ENCODE results near the gene CYFIP1. TPM values are rescaled to one million over a fixed set of nuclear protein-coding genes. Genes with fewer than 3 reads are reported as not detected.

CYFIP1 gene
- polyA plus RNA-seq, 3 donors = 90.9 to 100 (median 95.8) TPM

DNA sequence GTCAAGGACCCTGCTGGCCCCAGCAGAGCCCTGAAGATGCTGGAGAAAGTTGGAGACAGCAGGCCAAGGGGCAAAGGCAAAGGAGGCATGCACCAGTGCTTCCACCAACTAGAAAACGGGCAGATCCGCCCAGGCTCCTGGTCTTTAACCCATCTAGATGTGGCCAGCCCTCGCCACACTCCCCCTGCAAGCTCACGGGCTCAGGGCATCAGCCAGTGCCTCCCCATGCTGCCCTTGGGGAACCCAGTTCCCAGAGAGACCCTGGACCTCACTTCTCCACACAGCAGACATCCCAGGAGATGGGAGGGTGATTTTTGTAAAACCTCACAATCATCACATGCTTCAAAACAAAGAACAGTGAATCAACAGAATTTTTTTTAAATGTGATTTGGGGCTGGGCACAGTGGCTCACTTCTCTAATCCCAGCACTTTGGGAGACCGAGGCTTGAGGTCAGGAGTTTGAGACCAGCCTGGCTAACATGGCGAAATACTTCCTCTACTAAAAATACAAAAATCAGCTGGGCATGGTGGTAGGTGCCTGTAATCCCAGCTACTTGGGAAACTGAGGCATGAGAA is 24.5 kb downstream of the CYFIP1 start:
- no peak for DNase-seq (ENCODE audit: extremely low read depth in 1 of 11, low read depth in 9 of 11, low spot score in 4 of 11)

DNA sequence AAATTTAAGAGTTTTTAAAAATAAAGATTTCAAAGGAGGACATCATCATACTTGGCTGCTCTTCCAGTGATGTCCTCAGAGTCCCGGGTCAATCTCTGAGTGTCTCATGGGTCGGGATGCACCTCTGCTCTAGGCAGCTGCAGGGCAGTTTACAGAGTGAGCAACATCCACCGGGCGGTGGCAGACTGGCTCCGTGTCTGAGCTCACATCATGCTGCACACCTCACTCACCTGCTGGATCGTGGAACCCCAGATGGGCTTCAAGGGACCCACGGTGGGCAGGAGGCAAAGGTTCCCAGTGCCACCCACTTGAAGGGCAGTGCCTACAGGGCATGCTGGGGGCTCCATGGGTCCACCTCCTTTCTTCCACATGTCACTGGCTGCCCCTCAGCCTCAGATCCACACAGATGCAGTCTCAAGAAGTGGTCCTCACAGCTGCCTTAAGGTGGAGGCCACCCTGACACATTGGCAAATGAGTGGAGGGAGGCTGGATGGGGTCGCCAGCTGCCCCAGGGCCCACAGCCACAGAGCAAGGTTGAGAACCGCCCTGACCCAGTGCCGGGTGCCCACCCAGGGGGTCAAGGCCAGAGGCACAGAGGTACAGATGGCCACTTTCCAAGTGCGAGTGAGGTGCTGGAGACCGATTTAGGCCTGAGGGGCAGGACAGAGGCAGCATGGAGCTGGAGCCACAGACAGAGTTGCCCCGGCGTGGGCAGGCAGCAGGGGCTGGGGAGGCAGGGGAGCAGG is 25.2 kb downstream of the CYFIP1 start:
- DNase-seq (ENCODE audit: extremely low read depth in 1 of 11, low read depth in 9 of 11, low spot score in 4 of 11) = no peak

DNA sequence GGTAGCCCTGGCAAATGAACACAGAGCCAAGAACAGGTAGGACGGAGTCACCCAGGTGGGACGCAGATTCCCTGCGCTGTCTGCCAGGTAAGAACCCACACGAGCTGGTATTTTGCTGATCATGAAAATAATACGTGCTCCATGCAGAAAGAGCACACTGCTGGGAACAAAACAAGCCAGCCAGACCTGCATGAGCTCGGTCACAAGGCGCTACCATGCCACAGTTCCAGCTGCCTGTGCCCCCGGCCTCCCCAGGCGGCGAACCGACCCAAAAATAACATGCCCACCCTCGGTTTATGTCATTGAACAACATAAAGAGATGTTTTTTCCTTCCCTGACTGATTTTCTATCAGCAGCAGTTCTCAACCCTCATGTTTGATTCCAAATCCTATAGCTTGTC is 25.8 kb downstream of the CYFIP1 start:
- no peak for DNase-seq (ENCODE audit: extremely low read depth in 1 of 11, low read depth in 9 of 11, low spot score in 4 of 11)

DNA sequence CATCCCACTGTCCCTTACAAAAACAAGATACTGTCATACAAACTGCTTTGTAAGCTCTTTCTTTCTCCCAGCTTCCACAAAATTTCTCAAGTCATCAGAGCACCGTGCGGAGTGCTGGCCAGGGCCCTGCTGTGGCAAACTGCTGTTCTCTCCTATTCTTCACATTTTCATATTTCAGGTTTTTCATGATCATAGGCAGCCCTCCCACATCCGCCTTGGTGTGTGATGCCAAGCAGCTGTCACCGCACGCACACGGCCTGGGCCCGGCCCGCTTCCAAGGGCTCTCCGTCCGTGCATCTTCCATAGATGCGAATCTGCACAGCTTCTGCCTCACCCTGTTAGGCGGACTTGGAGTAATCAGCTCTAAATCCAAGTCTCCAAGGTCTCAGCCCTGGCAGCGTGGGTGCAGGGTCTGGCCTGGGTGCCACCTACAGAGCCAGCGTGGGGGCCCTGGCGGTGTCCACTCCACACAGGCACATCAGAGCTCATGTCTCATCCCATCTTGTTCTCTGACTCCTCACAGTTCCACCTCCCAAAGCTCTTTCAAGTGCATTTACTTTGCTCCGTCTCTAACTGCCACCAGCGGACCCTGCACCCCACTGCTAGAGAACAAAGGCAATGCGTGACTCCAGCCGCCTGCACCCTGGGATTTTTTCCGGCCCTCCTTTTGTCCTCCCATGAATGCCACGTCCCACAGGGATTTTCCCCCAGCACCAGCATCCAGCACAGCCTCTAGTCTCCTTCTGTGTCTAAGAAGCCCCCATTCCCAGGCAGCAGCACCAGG is 27.2 kb downstream of the CYFIP1 start:
- DNase-seq (ENCODE audit: extremely low read depth in 1 of 11, low read depth in 9 of 11, low spot score in 4 of 11) = no peak

DNA sequence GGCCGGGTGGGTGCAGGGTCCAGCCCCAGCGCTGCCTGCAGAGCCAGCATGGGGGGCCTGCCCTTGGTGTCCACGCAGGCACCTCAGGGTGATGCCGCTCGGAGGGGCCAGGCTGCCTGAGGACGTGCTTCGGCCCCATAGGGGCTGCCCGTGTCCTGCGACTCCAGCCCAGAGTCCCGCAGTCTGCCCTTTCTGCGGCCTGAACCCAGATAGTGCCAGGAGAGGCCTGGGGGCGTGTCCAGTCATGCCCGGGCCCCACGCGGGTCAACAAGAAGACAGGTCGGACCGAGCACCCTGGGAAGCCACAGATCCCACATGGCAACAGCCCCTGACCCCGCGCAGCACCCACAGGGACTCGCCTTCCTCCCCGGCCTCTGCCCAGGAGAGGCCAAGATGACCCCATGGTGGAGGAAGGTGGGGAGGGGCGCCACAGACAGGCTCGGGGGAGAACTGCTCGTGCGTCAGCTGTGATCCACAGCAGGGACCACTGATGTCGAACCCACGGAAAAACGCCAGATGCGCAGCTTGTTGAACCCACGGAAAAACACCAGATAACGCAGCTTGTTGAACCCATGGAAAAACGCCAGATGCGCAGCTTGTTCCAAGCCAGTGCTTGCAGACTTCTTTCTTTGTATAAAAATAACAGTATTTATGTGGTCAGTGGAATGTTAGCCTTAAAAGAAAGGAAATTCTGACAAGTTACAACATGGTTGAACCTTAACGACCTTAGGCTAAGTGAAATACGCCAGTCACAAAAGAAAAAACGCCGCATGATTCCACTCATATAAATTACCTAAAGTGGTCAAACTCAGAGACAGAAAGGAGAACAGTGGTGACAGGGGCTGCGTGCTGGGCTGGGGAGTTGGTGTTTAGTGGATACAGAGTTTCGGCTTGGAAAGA is 28.5 kb downstream of the CYFIP1 start:
- DNase-seq (ENCODE audit: extremely low read depth in 1 of 11, low read depth in 9 of 11, low spot score in 4 of 11) = no peak

DNA sequence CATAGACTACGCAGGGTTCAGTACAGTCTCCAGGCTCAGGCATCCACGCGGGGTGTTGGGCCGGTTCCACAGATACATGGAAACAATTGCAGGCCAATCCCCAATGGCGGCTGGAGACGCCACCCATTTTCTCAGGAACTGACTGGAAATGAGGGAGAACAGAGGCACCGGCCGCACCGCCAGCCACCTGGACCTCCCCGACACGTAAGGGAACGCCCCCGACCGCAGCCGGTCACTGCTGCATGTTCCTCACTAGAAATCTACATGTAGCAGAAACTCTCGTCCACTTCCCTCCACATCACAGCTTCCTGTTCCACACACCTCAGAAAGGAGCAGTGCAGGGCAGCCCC is 29.2 kb downstream of the CYFIP1 start:
- no peak for DNase-seq (ENCODE audit: extremely low read depth in 1 of 11, low read depth in 9 of 11, low spot score in 4 of 11)

DNA sequence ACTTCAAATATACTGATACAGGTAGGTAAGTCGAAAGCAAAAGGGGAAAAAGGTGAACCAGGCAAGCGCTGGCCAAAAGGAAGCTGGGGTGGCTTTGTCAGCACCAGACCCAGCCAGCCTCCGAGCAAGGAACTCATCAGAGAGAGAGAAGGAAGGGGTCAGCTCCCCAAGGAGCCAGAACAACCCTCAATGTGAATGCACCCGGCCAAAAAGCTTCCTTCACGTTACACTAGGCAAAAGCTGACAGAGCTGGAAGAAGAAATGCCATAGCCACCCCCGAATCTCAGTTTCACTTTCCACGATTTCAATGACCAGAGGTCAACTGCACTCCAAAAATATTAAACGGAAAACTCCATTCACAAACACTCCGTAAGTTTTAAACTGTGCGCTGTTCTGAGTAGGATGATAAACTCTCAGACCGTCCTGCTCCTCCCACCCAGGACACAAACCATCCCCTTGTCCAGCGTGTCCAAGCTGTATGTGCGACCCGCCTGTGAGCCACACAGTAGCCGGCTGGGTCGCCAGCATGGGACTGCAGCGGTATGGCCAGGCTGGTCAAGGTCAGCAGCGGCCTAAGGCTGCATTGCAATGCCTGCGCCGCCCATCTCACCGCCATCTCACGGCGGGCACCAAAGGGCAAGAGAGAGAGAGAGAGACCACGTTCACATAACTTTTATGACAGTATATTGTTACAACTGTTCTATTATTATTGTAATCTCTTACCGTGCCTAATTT is 29.7 kb downstream of the CYFIP1 start:
- no peak for DNase-seq (ENCODE audit: extremely low read depth in 1 of 11, low read depth in 9 of 11, low spot score in 4 of 11)

DNA sequence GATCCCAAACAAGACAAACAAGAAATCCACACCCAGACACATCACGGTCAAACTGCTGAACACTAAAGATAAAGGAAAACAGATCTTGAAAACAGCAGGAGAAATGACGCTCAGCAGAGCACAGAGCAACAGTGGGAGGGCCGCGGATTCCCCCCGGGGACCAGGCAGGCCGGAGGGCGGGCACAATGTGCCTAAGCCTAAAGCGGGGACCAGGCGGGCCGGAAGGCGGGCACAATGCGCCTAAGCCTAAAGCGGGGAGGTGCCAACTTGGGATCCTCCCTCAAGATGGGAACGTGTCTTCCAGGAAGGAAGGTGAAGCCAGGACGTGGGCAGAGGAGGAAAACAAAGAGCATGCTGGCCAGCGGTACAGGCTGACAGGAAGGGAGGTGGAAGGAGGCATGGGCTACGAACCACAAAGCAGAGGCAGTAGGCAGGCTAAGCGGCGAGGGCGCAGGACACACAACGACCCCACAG is 31.1 kb downstream of the CYFIP1 start:
- DNase-seq (ENCODE audit: extremely low read depth in 1 of 11, low read depth in 9 of 11, low spot score in 4 of 11) = peak in 6 of 11 donors; percentile 13 to 62 (median 32)

DNA sequence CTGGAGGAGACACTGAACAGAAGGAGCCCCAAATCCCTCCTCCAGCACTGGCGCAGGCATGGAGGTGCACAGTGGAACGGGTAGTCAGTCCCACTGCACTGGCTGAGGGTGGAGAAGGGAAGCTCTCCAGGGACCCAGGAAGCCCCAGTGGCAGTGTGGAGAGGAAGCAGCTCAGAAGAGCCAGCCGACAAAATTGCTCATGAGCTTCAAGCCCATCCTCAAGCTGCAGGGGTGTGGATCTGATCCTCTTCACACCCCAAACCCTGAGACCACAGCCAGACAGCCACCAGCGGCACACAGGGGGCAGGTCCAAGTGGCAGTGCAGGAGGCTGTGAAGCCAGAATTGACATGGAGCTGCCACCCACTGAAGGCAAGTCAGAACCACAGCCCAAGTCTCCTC is 32.1 kb downstream of the CYFIP1 start:
- DNase-seq (ENCODE audit: extremely low read depth in 1 of 11, low read depth in 9 of 11, low spot score in 4 of 11) = no peak

DNA sequence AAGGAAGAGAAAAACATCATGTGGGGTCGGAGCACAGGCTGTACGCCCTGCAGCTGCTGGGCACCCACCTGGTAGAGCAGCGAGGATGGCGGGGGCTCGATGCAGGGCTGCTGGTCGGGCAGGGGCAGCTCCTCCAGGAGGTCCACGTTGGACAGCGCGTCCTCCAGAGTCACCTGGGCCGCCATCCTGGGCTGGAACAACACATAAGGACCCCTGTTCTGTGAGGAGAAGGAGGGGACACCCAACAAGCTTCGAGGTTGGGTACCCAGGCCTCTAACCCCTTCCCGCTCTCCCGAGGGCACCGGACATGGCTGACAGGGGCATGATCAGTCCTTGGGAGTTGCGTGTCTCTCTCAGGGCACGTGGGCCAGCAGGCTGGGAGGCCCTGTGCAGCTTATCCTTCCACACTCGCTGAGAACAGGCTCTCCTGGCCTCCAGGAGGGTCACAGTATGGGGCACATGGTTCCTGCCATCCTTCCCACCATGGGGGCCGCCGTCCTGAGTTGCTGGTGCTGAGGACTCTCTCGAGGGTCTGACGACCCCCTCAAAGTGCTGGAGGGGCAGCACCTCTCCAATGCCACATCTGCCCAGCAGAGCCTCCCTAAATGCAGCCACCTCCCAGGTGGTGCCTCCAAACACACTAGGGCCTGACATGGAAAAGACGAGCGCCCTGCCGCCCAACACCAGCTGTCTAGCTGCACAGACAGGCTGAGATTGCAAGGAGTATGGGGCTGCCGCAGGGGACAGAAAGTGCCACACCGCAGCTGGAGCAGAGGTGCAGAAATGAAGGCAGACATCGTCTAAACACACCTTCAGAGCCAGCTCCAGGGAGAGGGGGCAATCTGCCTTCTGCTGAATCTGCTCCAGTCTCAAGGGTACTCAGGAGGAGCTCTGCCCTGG is 32.8 kb downstream of the CYFIP1 start:
- no peak for DNase-seq (ENCODE audit: extremely low read depth in 1 of 11, low read depth in 9 of 11, low spot score in 4 of 11)

DNA sequence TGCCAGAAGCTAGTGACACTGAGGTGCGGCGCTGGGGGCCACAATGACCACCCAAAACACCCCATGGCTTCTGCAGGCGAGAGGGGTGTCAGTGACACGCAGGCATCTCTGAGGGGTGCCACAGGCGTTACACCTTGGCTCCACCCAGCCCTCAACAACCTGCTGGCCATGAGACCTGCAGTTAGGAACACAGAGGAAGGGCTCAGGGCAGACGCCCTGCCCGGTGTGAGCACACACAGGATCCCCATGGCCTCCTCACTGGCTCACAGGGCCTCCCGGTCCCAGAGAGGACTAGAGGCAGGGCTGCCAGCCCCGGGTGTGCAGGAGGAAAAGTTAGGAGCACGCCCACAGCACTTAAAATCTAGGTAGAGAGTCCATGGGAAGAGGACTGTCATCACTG is 35.1 kb downstream of the CYFIP1 start:
- no peak for DNase-seq (ENCODE audit: extremely low read depth in 1 of 11, low read depth in 9 of 11, low spot score in 4 of 11)

DNA sequence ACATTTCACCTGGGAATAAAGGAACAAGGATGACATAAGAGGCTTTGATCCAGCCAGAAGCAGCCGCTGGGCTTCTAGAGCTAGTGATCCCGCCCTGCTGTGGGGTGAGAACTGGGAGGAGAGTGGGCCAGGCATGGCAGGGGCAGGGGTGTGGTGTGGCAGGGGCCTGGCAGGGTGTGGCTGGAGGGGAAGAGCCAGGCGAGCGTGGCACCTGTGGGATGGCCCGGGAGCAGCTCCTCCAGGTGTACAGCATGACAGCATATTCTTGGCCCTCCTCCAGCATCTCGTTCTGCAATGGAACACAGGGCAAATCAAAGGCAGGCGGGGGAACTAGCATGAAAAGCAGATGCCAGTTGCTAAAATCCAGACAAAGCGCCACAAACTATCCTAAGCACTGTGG is 35.5 kb downstream of the CYFIP1 start:
- DNase-seq (ENCODE audit: extremely low read depth in 1 of 11, low read depth in 9 of 11, low spot score in 4 of 11) = no peak

DNA sequence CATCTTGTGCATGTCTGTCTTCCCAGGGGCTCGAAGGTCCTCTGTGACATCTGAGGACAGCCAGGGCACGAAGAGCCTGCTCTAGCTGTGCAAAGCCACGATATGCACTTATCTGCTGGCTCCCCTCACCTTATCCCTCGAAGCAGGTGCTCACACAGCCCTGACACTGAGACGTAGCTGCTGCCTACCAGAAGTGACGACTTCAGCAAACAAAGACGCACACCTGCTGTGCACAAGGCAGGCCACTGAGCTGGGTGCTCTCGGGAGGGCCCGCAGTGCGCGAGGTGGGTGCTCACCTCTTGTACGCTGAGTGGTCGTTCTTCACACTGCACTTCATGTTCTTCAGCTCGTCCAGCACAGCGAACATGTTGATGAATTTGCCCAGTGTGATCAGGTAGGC is 37.3 kb downstream of the CYFIP1 start:
- no peak for DNase-seq (ENCODE audit: extremely low read depth in 1 of 11, low read depth in 9 of 11, low spot score in 4 of 11)

DNA sequence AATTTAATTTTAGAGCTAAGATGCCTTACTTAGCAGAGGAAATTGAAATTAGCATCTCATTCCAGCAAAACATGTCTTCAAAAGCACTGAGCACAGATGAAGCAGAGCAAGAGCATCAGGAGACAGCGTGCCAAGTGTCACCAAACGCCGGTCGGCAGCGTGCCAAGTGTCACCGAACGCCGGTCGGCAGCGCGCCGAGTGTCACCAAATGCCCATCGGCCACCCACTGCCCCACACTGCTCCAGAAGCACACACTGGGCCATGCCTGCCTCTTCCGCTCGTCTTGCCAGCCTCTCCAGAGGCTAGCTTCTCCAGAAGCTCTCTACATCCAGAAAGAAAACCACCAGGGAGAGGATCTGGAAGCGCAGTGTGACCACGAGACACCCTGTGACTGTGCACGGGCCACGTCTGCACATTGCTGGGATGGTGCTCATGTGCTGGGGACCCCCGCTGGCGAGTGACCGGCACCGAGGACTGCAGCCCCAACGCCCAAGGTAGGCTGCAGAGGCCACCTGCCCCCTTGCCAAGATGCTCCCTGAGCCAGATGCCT is 37.8 kb downstream of the CYFIP1 start:
- DNase-seq (ENCODE audit: extremely low read depth in 1 of 11, low read depth in 9 of 11, low spot score in 4 of 11) = no peak

DNA sequence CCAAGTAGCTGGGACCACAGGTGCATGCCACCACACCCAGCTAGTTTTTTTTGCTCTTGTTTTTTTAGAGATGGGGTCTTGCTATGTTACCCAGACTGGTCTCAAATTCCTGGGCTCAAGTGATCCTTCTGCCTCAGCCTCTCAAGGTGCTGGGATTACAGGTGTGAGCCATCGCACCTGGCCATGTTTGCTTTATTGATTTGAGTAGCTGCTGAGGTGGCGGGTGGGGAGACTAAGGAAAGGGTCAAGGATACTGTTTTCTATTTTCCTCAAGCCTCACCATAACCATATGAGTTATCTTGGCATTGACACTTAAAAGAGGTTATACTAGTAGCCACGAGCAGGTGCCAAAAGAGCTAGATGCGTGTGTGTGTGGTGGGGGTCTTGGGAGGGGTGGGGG is 39.0 kb downstream of the CYFIP1 start:
- DNase-seq (ENCODE audit: extremely low read depth in 1 of 11, low read depth in 9 of 11, low spot score in 4 of 11) = no peak

DNA sequence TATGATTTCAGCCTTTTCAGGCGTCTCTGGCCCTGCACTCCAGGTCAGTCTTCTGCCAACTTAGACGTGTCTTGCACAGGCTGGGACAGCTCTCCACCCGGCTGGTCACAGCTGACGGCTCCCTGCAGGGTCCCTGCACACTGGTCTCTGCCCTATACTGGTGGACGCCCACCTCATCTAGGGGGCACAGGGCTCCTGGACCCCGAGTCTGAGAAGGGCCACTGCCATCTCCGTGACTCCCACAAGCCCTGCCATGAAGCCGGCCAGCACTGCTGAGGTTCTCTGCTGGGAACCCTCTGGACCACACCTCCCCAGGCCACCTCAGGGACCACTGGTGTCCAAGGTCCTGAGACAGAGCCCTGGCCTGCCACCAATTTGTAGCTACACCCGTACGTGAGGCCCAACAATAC is 40.5 kb downstream of the CYFIP1 start:
- DNase-seq (ENCODE audit: extremely low read depth in 1 of 11, low read depth in 9 of 11, low spot score in 4 of 11) = no peak

DNA sequence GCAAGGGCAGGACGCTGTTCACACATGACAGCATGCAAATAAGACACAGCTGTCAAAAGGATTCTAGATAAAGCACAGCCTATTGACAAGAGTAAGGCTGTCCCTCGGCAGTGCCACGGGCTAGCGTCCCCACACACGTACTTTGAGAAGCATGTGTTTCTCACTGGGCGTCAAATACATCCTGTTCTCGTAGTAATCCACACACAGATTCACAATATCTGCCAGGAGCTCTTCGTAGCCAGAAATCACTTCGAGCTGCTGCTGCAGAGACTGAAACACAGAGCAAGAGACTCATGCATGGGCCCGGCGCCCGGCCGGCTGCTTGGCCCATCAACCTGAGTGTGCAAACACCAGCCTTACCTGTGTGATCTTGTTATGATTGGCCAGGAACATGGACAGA is 41.1 kb downstream of the CYFIP1 start:
- DNase-seq (ENCODE audit: extremely low read depth in 1 of 11, low read depth in 9 of 11, low spot score in 4 of 11) = no peak

Measured in renal cortex interstitium (tissue), 11 donors.